GM12878 (cell line): ENCODE results near the gene TOB2.

ENCODE experiments used
- MEF2B ChIP-seq: fragments of 450-650 bp; IDR thresholded peaks from 2 replicates; pipeline ENCODE4 v1.6.1; 2018; ENCODE audit warnings: mild to moderate bottlenecking, moderate library complexity; ENCODE audit not compliant: partially characterized antibody, poor library complexity, severe bottlenecking
- NFXL1 ChIP-seq: fragments of 450-650 bp; IDR thresholded peaks from 2 replicates; pipeline ENCODE4 v1.6.1; 2017; ENCODE audit warnings: antibody characterized with exemption, mild to moderate bottlenecking, borderline replicate concordance
- POLR2A ChIP-seq: IDR thresholded peaks from 2 replicates; pipeline ENCODE4 v1.6.1; 2011; ENCODE audit warnings: low read depth, mild to moderate bottlenecking, low read length
- POLR2AphosphoS5 ChIP-seq: IDR thresholded peaks from 2 replicates; pipeline ENCODE4 v1.6.1; 2011; ENCODE audit warnings: mild to moderate bottlenecking, low read length, inconsistent platforms
- TF ChIP-seq, protein P1 (sequence below), 3 experiments: IDR thresholded peaks in 2 of 3; conservative IDR thresholded peaks in 1 of 3; 2 replicates each; pipeline ENCODE4 v1.5.1; 2011; ENCODE audit warnings: low read depth in 3 of 3, low read length in 3 of 3, mild to moderate bottlenecking in 3 of 3, control low read depth in 2 of 3, moderate library complexity in 2 of 3, inconsistent platforms in 1 of 3, mixed read lengths in 1 of 3; ENCODE audit not compliant: control insufficient read depth in 2 of 3, insufficient read depth in 1 of 3; ENCODE audit errors: extremely low read depth in 1 of 3

DNA sequence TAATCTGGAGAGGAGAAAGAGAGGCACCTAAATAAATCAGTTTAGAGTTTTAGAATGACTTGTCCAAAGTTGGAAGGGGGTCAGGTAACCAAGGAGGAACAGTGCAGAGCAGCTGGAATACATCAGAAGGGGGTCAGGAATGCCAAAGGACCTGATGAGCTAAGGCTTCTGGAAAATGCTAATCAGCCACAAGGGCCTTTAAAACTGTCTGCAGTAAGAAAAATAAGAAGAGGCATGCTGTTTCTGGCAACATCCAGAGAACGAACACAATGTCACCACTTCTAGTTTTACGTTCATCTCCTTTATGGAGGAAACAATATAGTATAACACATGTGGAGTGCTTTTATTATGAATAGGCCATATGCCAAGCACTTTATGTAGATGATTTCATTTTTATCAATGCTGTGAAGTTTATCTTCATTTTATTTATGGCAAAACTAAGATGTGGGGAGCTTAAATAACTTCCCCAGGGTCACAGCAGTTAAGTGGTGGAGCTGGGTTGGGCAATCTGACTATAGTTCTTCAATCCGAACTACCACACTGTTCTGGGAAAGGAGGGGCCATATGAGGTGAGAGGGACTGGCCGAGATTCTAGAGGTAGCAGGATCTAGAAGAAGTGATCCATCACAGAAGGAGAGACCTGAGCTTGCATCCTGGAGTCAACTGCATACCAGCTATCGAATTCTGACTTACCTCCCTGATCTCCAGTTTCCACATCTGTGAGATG is 44.9 kb upstream of the TOB2 start:
- TF ChIP-seq POLR2A (no peak), MEF2B (no peak), POLR2AphosphoS5 (no peak), NFXL1 (no peak)
- TF ChIP-seq, protein P1, sequence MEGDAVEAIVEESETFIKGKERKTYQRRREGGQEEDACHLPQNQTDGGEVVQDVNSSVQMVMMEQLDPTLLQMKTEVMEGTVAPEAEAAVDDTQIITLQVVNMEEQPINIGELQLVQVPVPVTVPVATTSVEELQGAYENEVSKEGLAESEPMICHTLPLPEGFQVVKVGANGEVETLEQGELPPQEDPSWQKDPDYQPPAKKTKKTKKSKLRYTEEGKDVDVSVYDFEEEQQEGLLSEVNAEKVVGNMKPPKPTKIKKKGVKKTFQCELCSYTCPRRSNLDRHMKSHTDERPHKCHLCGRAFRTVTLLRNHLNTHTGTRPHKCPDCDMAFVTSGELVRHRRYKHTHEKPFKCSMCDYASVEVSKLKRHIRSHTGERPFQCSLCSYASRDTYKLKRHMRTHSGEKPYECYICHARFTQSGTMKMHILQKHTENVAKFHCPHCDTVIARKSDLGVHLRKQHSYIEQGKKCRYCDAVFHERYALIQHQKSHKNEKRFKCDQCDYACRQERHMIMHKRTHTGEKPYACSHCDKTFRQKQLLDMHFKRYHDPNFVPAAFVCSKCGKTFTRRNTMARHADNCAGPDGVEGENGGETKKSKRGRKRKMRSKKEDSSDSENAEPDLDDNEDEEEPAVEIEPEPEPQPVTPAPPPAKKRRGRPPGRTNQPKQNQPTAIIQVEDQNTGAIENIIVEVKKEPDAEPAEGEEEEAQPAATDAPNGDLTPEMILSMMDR (IDR thresholded peaks at IDR 0.05 in 2 of 3, conservative IDR thresholded peaks at IDR 0.05 in 1 of 3; ENCODE audit: control insufficient read depth in 2 of 3, extremely low read depth in 1 of 3, insufficient read depth in 1 of 3, low read depth in 3 of 3, low read length in 3 of 3): no peak
